Testis (tissue), 2 donors: ENCODE measurements around the gene ARHGAP35.

Experiments
- POLR2A ChIP-seq: fragments of 450-650 bp; IDR thresholded peaks from one replicate; pipeline ENCODE4 v1.6.1; 2017; ENCODE audit warnings: antibody characterized with exemption, mild to moderate bottlenecking, moderate library complexity
- TF ChIP-seq, protein P1 (sequence below), 3 experiments: fragments of 450-650 bp in 2 of 3; fragments of 200-600 bp in 1 of 3; sonication (generic) in 1 of 3; IDR thresholded peaks; one replicate each; pipeline ENCODE4 v1.5.1; 2016 to 2019; ENCODE audit warnings: antibody characterized with exemption in 3 of 3, mild to moderate bottlenecking in 2 of 3, moderate library complexity in 1 of 3

DNA sequence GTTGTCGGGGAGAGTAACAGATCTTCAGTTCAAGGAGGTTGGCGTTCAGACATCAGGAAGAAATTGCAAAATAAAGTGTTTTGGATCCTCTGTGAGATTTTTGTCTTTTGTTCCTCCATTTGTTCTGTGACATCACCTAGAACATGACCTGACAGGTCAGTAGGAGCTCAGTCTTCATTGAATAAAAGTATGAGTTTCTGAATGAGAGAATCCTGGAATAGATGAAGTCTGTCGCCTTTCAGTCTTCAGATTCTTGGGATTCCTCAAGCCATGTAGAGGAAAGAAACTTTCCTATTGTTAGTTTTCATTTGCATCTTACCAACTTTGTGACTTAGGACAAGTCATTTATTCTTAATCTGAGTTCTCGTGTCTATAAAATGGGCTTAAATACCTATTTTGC is 14.4 kb downstream of the ARHGAP35 start:
- TF ChIP-seq POLR2A, result no peak
- TF ChIP-seq, protein P1, sequence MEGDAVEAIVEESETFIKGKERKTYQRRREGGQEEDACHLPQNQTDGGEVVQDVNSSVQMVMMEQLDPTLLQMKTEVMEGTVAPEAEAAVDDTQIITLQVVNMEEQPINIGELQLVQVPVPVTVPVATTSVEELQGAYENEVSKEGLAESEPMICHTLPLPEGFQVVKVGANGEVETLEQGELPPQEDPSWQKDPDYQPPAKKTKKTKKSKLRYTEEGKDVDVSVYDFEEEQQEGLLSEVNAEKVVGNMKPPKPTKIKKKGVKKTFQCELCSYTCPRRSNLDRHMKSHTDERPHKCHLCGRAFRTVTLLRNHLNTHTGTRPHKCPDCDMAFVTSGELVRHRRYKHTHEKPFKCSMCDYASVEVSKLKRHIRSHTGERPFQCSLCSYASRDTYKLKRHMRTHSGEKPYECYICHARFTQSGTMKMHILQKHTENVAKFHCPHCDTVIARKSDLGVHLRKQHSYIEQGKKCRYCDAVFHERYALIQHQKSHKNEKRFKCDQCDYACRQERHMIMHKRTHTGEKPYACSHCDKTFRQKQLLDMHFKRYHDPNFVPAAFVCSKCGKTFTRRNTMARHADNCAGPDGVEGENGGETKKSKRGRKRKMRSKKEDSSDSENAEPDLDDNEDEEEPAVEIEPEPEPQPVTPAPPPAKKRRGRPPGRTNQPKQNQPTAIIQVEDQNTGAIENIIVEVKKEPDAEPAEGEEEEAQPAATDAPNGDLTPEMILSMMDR (IDR thresholded peaks at IDR 0.05), result no peak
